ENCODE data around the gene MAN1C1. TPM values are rescaled to one million over a fixed set of nuclear protein-coding genes. Genes with fewer than 3 reads are reported as not detected.

MAN1C1 gene
- total RNA-seq, 2 experiments from 2014 or later, result 28.9 to 31.1 TPM

DNA sequence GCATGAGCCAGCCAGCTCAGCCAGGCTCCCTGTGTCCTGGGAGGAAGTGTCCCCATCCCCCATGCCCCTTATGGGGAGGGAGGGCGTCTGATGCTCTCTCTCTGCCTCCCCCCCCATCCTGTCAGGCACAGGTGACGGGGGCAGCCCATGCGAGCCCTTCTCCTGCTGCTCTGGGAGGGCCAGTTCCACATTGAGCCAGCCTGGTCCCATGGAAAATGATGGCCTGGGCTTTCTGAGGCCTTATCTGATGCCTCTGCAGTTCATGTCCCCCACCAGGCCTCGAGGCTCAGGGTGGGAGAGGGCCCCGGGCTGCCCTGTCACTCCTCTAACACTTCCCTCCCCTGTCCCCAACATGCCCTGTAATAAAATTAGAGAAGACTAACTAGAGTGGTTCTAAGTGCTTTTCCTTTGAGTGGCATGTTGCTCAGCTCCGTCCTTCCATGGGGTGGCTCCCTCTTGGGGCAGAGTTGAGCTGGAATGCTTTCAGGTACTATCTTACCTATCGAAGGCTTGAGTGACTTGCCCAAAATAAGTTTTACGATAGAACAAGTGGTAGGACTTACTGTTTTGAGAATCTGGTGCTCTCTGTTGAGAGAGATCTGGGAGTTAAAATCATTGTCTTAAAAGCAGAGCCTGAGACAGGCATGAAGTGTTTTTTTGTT, 201.4 kb downstream of the MAN1C1 start:
- DNase-seq, result no peak
- no peaks in the 10 kb centered on the region for H3K9me3 Mint-ChIP-seq
- peak overlapping the region; percentile 95 for H3K4me3 Mint-ChIP-seq
- peak overlapping the region; percentile 70 for H3K27ac Mint-ChIP-seq
- H3K4me1 Mint-ChIP-seq, result peaks cover 45% of the 10 kb centered on the region
- ChIA-PET CTCF (no interaction called here), POLR2A (no interaction called here)
- no peaks in the 10 kb centered on the region for H3K27me3 Mint-ChIP-seq
- peaks cover 7% of the 10 kb centered on the region for H3K36me3 Mint-ChIP-seq (ENCODE audit: low read depth)

DNA sequence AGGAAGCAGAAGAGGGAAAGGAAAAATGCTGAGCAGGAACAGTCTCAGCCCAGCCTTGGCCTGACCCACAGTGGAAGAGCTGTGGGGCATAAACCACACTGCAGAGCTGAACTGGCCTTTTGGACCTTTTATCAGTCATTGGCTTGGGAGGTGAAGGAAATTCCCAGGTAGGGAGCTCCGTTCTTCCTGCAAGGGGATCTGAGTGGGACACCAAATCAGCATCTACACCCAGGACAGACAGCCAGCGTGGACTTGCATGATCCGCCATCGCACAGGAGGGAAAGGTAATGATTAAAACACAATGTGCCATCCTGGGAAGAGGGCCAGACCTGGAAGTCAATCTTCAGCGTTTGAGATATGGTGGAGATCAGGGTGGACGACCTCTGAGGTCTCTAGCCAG, 202.0 kb downstream of the MAN1C1 start:
- peaks cover 45% of the 10 kb centered on the region for H3K4me1 Mint-ChIP-seq
- H3K27ac Mint-ChIP-seq, result peak overlapping the region; percentile 92
- DNase-seq, result no peak
- no peaks in the 10 kb centered on the region for H3K27me3 Mint-ChIP-seq
- peaks cover 7% of the 10 kb centered on the region for H3K36me3 Mint-ChIP-seq (ENCODE audit: low read depth)
- peak overlapping the region; percentile 95 for H3K4me3 Mint-ChIP-seq
- ChIA-PET CTCF (interaction anchor here (0.8 to 1.7 kb wide), 4 partner anchors 103 to 331 kb away, joined by 3 to 4 read pairs (median 4); no protein-coding TSS in a partner anchor), POLR2A (no interaction called here)
- no peaks in the 10 kb centered on the region for H3K9me3 Mint-ChIP-seq

DNA sequence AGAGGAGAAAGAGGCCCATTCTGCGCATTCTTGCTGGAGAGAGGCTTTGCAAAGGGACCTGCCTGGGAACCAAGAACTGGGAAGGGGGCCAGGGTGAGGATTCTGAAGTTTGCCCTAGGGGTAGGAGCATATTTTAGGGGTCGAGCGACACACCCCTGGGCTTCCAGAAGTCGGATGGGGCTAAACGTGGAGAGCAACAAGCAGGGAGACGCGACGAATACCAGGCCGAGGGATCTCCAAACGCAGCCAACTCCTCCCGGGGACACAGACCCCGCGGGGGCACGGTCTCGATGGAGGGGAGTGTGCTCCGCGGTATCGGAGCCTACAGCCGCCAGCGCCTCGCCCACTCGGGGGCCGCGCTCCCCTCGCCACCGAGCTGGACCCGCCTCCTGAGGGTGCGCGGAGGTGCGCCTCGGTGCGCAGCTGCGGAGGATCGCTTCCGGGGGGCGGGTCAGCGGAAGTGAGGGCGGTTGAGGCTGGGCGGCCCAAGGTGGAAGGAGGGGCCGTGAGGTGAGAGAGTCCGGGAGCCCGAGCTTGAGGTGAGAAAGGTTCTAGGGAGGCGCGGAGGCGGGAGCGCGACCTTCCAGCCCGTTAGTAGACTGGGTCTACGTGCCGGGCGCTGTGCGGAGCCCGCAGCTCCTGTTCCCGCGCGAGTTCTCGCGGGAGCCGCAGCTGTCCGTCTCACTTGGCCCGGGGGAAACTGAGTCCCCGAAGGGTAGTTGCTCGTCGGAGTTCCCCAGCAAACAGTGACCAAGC, 203.1 kb downstream of the MAN1C1 start, which contains the start of gene MTFR1L:
Gene MTFR1L, plus strand, starts transcription at position 464 of the 756 bp plus-strand sequence. CDS start 3,151 bp downstream, outside the sequence.
- DNase-seq, result peak; percentile 95
- Mint-ChIP-seq H3K27ac (peak within 1 kb of the TSS; percentile 93), H3K4me3 (peak within 1 kb of the TSS; percentile 95), H3K4me1 (peaks cover 45% of the 10 kb centered on the region), H3K9me3 (no peaks in the 10 kb centered on the region), H3K27me3 (no peaks in the 10 kb centered on the region), H3K36me3 (ENCODE audit: low read depth) (peaks cover 7% of the 10 kb centered on the region)
- ChIA-PET POLR2A (interaction anchor here (0.6 to 1.1 kb wide), 3 partner anchors 177 to 588 kb away, joined by 3 to 4 read pairs (median 3); partner anchors contain the start of gene SYF2), CTCF (interaction anchor here (0.6 to 1.7 kb wide), 11 partner anchors 9 to 332 kb away, joined by 3 to 6 read pairs (median 4); partner anchors contain the start of genes PAFAH2 and SELENON)

DNA sequence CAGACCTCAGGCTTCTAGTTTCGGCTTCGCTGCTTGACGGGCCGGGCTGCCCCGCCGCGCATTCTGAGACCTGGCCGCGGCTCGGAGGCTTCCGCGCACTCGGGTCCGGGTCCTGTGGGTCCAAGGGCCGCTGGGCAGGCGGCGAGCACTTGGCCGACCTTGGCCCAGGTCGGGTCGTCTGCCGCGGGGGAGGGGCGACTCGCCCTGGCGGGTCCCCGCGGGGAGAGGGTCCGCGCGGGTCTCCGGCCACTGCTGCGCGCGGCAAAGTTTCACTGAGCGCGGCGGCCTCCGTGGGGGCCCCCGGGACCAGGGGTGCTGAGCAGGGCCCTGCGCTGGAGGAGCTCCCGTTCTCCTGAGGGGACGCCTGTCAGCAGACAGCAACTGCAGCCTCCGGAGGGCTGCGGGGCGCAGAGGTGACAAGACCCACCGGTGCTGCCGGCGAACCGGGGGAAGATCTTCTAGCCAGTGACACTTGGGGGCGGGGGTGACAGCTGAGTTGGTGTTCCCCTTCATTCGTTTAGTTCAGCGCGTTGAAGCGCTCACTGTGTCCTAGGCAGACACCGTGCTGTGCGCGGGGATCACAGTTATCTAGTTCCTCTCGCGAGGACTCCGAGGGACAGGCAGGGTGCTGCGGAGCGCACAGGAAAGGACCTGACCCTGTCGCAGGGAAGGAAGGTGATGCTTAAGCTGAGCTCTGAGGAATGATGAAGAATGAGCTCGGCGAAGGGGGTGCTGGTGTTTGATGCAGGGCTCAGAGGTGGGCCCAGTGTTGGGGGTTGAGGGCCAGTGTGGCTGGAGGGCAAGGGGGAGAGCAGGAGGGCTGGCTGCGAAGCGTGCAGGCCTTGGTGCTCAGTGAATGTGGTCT, 203.9 kb downstream of the MAN1C1 start:
- CTCF ChIA-PET, result interaction anchor here (1.0 to 1.7 kb wide), 7 partner anchors 9 to 177 kb away, joined by 3 to 6 read pairs (median 4); partner anchors contain the start of genes PAFAH2 and SELENON
- H3K27me3 Mint-ChIP-seq, result no peaks in the 10 kb centered on the region
- H3K9me3 Mint-ChIP-seq, result no peaks in the 10 kb centered on the region
- peak; percentile 87 for DNase-seq
- H3K36me3 Mint-ChIP-seq (ENCODE audit: low read depth), result peaks cover 7% of the 10 kb centered on the region
- H3K27ac Mint-ChIP-seq, result peak overlapping the region; percentile 93
- peak overlapping the region; percentile 95 for H3K4me3 Mint-ChIP-seq
- POLR2A ChIA-PET, result interaction anchor here (0.6 to 1.1 kb wide), 4 partner anchors 19 to 588 kb away, joined by 3 to 4 read pairs (median 3); partner anchors contain the start of gene SYF2
- H3K4me1 Mint-ChIP-seq, result peaks cover 45% of the 10 kb centered on the region

DNA sequence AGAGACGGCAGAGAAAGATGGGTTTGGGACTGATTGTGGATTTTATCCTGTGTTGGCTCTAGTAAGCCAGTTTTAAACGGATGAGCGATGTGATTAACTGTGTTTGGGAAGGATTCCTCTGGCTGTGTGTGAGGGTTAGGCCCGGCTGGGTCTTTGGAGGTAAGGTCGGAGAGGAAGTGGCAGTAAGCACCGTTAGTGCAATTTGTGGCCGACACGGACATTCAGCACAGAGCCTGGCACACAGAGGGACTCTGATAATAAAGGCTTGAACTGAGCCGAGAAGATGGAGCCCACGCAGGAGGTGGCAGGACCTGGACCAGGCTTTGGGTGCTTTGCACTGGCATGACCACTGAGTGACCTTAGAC, 204.5 kb downstream of the MAN1C1 start:
- Mint-ChIP-seq H3K27ac (peak overlapping the region; percentile 93), H3K27me3 (no peaks in the 10 kb centered on the region), H3K4me3 (peak overlapping the region; percentile 88), H3K9me3 (no peaks in the 10 kb centered on the region), H3K36me3 (ENCODE audit: low read depth) (peaks cover 8% of the 10 kb centered on the region), H3K4me1 (peaks cover 45% of the 10 kb centered on the region)
- ChIA-PET CTCF (interaction anchor here (1.3 to 1.5 kb wide), 2 partner anchors 11 to 34 kb away, joined by 3 to 4 read pairs; no protein-coding TSS in a partner anchor), POLR2A (no interaction called here)
- DNase-seq, result no peak

DNA sequence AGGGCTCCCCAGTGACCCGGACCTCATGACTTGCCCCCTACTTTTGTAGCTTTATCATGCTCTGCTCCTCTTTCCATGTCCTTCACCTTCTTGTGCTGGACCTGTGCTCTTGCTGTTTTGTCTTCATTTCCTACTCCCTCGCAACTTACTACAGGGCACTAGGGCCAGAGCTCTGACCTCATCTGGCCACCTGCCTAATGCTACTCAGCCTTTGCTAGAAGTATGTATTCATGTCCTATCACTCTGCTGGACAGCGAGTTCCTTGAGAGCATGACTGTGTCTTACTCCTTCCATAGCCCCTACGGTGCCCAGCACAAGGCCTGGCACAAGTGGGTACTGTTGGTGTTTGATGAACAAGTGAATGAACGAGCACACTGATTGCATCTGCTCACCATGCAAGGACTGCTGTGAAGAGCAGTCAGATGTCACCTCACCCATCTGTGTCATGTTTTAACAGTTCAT, 205.1 kb downstream of the MAN1C1 start:
- H3K4me3 Mint-ChIP-seq, result peak overlapping the region; percentile 88
- peak overlapping the region; percentile 93 for H3K27ac Mint-ChIP-seq
- ChIA-PET CTCF (interaction anchor here (1.4 to 1.5 kb wide), 2 partner anchors 10 to 18 kb away, joined by 3 read pairs; no protein-coding TSS in a partner anchor), POLR2A (no interaction called here)
- H3K9me3 Mint-ChIP-seq, result no peaks in the 10 kb centered on the region
- no peak for DNase-seq
- H3K4me1 Mint-ChIP-seq, result peaks cover 41% of the 10 kb centered on the region
- no peaks in the 10 kb centered on the region for H3K27me3 Mint-ChIP-seq
- peaks cover 10% of the 10 kb centered on the region for H3K36me3 Mint-ChIP-seq (ENCODE audit: low read depth)

DNA sequence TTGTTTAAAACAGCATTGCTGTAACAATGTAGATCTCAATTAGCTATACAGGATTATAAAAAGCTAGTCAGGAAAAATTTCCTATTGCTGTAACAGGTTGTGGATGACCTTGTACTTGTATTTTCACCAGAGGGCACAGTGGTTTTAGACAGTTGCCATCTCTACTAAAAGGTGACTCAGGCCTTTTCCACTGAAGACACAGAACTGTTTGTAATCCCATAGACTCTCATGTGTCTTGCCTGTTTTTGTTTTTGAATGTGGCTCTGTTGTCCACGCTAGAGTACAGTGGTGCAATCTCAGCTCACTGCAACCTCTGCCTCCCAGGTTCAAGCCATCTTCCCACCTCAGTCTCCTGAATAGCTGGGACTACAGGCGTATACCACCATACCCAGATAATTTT, 209.0 kb downstream of the MAN1C1 start:
- Mint-ChIP-seq H3K4me3 (no peak overlapping the region), H3K36me3 (ENCODE audit: low read depth) (peaks cover 39% of the 10 kb centered on the region), H3K27ac (no peak overlapping the region), H3K9me3 (no peaks in the 10 kb centered on the region), H3K27me3 (no peaks in the 10 kb centered on the region), H3K4me1 (peaks cover 16% of the 10 kb centered on the region)
- CTCF ChIA-PET, result interaction anchor here (0.6 to 1.9 kb wide), 3 partner anchors 9 to 172 kb away, joined by 3 to 4 read pairs (median 3); partner anchors contain the start of gene PAFAH2
- no peak for DNase-seq
- POLR2A ChIA-PET, result interaction anchor here (0.6 kb wide), 1 partner anchor 395 kb away, joined by 3 read pairs; no protein-coding TSS in a partner anchor

DNA sequence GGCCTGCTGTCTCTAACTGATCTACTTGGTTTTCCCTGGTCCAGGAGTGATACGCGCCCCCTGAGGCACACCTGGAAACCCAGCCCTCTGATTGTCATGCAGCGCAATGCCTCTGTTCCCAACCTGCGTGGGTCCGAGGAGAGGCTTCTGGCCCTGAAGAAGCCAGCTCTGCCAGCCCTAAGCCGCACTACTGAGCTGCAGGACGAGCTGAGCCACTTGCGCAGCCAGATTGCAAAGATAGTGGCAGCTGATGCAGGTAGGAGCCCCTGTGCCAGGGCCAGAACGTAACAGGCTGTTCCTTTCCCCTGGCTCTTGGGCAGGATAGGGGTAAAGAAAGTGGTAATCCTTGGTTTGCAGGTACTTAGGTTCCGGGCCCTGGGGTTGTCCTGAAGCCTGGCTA, 210.0 kb downstream of the MAN1C1 start:
- no peak overlapping the region for H3K27ac Mint-ChIP-seq
- ChIA-PET CTCF (no interaction called here), POLR2A (no interaction called here)
- DNase-seq, result no peak
- peaks cover 43% of the 10 kb centered on the region for H3K36me3 Mint-ChIP-seq (ENCODE audit: low read depth)
- H3K4me1 Mint-ChIP-seq, result peaks cover 10% of the 10 kb centered on the region
- no peaks in the 10 kb centered on the region for H3K27me3 Mint-ChIP-seq
- no peaks in the 10 kb centered on the region for H3K9me3 Mint-ChIP-seq
- H3K4me3 Mint-ChIP-seq, result no peak overlapping the region

DNA sequence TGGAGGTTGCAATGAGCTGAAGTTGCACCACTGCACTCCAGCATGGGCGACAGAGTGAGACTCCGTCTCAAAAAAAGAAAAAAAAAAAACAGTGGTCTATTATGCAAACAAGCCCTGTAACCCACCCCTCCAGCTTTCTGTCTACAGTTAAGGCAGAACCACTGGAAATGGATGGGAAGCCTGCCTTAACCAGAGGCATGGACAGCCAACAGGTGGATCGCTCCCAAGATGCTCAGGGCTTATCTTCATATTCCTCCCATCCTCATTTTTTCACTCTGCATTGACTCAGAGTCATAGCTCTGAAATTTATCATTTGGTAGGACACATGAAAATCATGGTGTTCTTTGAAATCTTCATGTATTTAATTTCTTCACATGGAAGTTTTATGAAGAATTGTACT, 211.9 kb downstream of the MAN1C1 start:
- peaks cover 12% of the 10 kb centered on the region for H3K4me1 Mint-ChIP-seq
- ChIA-PET POLR2A (no interaction called here), CTCF (interaction anchor here (0.6 to 1.0 kb wide), 2 partner anchors 19 to 59 kb away, joined by 3 read pairs; no protein-coding TSS in a partner anchor)
- DNase-seq, result no peak
- no peaks in the 10 kb centered on the region for H3K27me3 Mint-ChIP-seq
- H3K4me3 Mint-ChIP-seq, result no peak overlapping the region
- peak overlapping the region; percentile 6 for H3K27ac Mint-ChIP-seq
- peaks cover 54% of the 10 kb centered on the region for H3K36me3 Mint-ChIP-seq (ENCODE audit: low read depth)
- H3K9me3 Mint-ChIP-seq, result no peaks in the 10 kb centered on the region

DNA sequence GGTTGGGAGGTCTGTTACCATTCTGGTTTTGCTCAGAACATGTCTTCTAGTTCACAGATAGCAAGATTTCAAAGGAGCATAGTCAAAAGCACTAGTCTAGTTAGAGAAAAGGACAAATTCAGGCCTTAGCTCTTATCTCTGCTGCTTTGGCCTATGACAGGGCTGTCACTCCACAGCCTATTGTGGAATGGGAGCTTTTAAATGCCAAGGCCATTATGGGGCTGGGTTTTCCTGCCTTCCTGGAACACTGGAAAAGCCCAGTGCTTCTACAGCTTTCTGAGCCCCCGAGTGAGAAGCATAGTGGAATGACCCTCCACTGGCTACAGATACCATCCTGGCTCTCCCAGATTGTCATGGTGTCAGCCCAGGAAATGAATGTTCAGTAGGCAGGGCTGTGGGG, 212.5 kb downstream of the MAN1C1 start:
- ChIA-PET POLR2A (no interaction called here), CTCF (interaction anchor here (0.6 to 1.5 kb wide), 3 partner anchors 18 to 205 kb away, joined by 3 to 4 read pairs (median 3); no protein-coding TSS in a partner anchor)
- no peak for DNase-seq
- no peak overlapping the region for H3K27ac Mint-ChIP-seq
- peaks cover 57% of the 10 kb centered on the region for H3K36me3 Mint-ChIP-seq (ENCODE audit: low read depth)
- no peak overlapping the region for H3K4me3 Mint-ChIP-seq
- peaks cover 12% of the 10 kb centered on the region for H3K4me1 Mint-ChIP-seq
- no peaks in the 10 kb centered on the region for H3K27me3 Mint-ChIP-seq
- H3K9me3 Mint-ChIP-seq, result no peaks in the 10 kb centered on the region

DNA sequence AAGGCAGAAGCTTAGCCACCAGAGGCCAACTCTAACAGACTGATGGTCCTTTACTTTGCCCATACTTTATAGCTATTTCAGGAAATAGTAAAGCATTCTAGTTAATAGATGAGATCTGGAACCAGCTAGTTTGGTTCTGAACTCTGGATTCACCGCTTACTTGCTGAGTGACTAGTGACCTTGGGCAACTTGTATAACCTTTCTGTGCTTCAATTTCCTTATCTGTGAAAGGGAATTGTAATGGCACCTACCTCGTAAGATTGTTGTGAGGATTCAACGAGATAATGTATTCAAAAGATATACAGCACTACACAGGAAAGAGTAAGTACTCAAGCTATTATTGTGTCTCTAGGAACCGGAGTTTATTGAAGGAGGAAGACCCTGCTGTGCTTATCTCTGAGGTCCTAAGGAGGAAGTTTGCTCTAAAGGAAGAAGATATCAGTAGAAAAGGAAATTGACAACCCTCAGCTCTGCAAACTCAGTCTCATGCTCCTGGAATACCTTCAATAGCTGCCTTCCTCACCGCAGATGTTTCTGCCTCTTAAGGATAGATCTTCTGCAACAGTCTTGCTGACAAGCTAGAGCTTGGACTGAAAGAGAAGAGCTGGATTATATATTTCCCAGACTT, 215.1 kb downstream of the MAN1C1 start:
- H3K9me3 Mint-ChIP-seq, result no peaks in the 10 kb centered on the region
- no peaks in the 10 kb centered on the region for H3K27me3 Mint-ChIP-seq
- peaks cover 12% of the 10 kb centered on the region for H3K4me1 Mint-ChIP-seq
- ChIA-PET POLR2A (no interaction called here), CTCF (interaction anchor here (1.0 to 1.8 kb wide), 4 partner anchors 11 to 289 kb away, joined by 3 to 4 read pairs (median 4); no protein-coding TSS in a partner anchor)
- DNase-seq, result no peak
- no peak overlapping the region for H3K4me3 Mint-ChIP-seq
- H3K36me3 Mint-ChIP-seq (ENCODE audit: low read depth), result peaks cover 68% of the 10 kb centered on the region
- no peak overlapping the region for H3K27ac Mint-ChIP-seq

All from activated CD4-positive, alpha-beta T cell treated with anti-CD3 and anti-CD28 coated beads, Interleukin-2, amount 10 ng/mL, durations not matched to agents 7 days and 5 days (primary cell).